ENCODE results near the gene ATP13A4. TPM values are rescaled to one million over a fixed set of nuclear protein-coding genes. Genes with fewer than 3 reads are reported as not detected.

The ATP13A4 gene
- total and polyA plus RNA-seq, 2 of the 4 experiments (the other 2 are of a cell fraction): under 0.01 TPM; not detected in 1

DNA sequence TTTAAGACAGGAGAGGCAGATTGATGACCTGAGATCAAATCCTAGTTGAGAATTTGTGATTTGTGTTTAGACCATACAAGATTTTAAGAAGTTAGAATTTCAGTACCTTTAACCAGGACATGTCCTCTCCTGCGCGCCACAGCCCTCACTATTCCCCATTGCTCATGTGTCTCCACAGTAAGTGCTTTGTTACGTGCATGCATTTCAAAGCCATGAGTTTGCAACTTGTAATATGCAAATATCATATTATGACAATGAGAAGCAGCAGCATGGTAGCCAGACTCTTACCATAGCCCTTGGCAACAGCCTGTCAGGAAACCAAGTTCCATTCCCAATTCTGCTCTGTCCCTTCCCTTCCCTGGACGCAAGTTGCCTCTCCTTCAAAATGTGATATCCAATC lies 102.8 kb downstream of the ATP13A4 start:
- H3K36me3 ChIP-seq (ENCODE audit: control insufficient read depth, insufficient read depth, low read length): no peaks in the 10 kb centered on the region
- dilution Hi-C loops (cut with HindIII; ENCODE audit: low sequenced_read_pairs, unreplicated experiment) (no loop called here), intact Hi-C loops (cut with micrococcal nuclease) (no loop called here), in situ Hi-C loops (cut with MboI; ENCODE audit: low sequenced_read_pairs) (no loop called here)
- H2AFZ ChIP-seq (replicated peaks; ENCODE audit: low read length, poor library complexity): no peak overlapping the region
- peaks cover 2% of the 10 kb centered on the region; the same call in 1 of the 2 replicates for H3K9me3 ChIP-seq (ENCODE audit: control insufficient read depth, insufficient read depth, low read length)
- DNase-seq: no peak
- H2BK20ac ChIP-seq (ENCODE audit: low read depth, low read length): no peak overlapping the region
- no peak overlapping the region for H3K23ac ChIP-seq (ENCODE audit: low read depth, low read length)
- H4K5ac ChIP-seq (ENCODE audit: low read depth, low read length): no peak overlapping the region
- no peaks in the 10 kb centered on the region for H3K79me1 ChIP-seq (ENCODE audit: low read depth in 1 of 2, low read length in 2 of 2)
- no peak overlapping the region for H3K56ac ChIP-seq (ENCODE audit: extremely low read depth, insufficient read depth, low read length)
- H4K8ac ChIP-seq (ENCODE audit: low read depth in 2 of 2, low read length in 2 of 2): no peak overlapping the region
- H3K9me1 ChIP-seq (ENCODE audit: insufficient read depth, low read length): no peaks in the 10 kb centered on the region
- no peaks in the 10 kb centered on the region for H4K20me1 ChIP-seq (ENCODE audit: insufficient read depth, low read length)
- no peaks in the 10 kb centered on the region for H3K27me3 ChIP-seq (ENCODE audit: control insufficient read depth, insufficient read depth, low read length)
- ChIA-PET CTCF (no interaction called here), POLR2A (ENCODE audit: unreplicated experiment) (no interaction called here)
- no peaks in the 10 kb centered on the region for H3K4me1 ChIP-seq (ENCODE audit: control insufficient read depth, insufficient read depth, low read length)
- no peak for ATAC-seq (ENCODE audit: low read depth)
- H4K91ac ChIP-seq (ENCODE audit: insufficient read depth, low read depth, low read length): no peak overlapping the region
- H3K4ac ChIP-seq (ENCODE audit: low read depth, low read length): no peak overlapping the region
- no TSS peak for BruUV-seq (replicated peaks)
- no peak overlapping the region for H2AK5ac ChIP-seq (ENCODE audit: low read depth, low read length)
- H3K14ac ChIP-seq (replicated peaks; ENCODE audit: low read depth, low read length): no peak overlapping the region
- WGBS, 2 experiments (ENCODE audit: extremely low coverage in 2 of 2, insufficient read length in 1 of 2): no CpG with 5 or more reads among the region's 4 CpGs
- H3K4me2 ChIP-seq (ENCODE audit: low read depth, low read length): no peak overlapping the region
- no peak overlapping the region for H3K4me3 ChIP-seq (ENCODE audit: insufficient read depth, low read depth, low read length)
- TF ChIP-seq RFX5 (IDR thresholded peaks at IDR 0.05; ENCODE audit: low read depth, low read length): no peak
- TF ChIP-seq, protein P1, sequence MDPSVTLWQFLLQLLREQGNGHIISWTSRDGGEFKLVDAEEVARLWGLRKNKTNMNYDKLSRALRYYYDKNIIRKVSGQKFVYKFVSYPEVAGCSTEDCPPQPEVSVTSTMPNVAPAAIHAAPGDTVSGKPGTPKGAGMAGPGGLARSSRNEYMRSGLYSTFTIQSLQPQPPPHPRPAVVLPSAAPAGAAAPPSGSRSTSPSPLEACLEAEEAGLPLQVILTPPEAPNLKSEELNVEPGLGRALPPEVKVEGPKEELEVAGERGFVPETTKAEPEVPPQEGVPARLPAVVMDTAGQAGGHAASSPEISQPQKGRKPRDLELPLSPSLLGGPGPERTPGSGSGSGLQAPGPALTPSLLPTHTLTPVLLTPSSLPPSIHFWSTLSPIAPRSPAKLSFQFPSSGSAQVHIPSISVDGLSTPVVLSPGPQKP (IDR thresholded peaks at IDR 0.05; ENCODE audit: borderline replicate concordance, low read depth, low read length): no peak
- TF ChIP-seq POLR2A (IDR thresholded peaks at IDR 0.05; ENCODE audit: low read depth, low read length): no peak
- H2AK9ac ChIP-seq (replicated peaks; ENCODE audit: low read depth, low read length, poor library complexity): no peak overlapping the region
- H3K27ac ChIP-seq (ENCODE audit: insufficient read depth, low read length): no peak overlapping the region
- no peak overlapping the region for H2BK15ac ChIP-seq (ENCODE audit: low read depth, low read length)
- H2BK5ac ChIP-seq (ENCODE audit: low read depth, low read length, poor library complexity, severe bottlenecking): no peak overlapping the region
- H2BK120ac ChIP-seq (ENCODE audit: low read depth, low read length): no peak overlapping the region
- H3K9ac ChIP-seq (ENCODE audit: low read depth, low read length): no peak overlapping the region
- H3K18ac ChIP-seq (ENCODE audit: low read depth, low read length): no peak overlapping the region

All from IMR-90 (cell line).